HPDE6-E6E7 (cell line): ENCODE data around the gene ZSWIM4.
"Not testable (repeated sequence)": the region's sequence is repeated elsewhere in the genome, so short reads cannot be mapped to it uniquely, and the experiment has no call there.

Experiments
- DNase-seq: peaks from one replicate; pipeline ENCODE4 v3.0.0; 2011; ENCODE audit warnings: missing footprints; ENCODE audit errors: extremely low spot score

ZSWIM4 gene

DNA sequence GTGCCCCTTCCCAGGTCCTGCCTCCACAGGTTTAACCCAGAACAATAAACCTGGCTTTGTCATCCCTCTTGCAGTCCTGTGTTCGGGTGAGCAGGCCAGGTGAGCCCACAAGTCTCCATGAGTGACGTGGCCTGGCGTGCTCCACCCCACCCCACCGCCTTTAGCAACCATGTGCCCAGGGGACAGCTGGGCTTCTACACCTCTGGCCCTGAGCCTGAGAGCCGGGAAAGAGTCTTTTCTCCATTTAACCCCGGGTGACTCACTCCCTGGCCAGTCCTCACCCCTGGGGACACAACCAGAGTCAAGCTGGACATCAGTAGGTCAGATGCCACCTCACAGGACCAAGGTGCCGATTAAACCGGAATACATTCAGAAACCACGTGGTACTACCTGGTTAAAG lies 16.8 kb upstream of the ZSWIM4 start:
- no peak for DNase-seq

- DNase-seq = no peak
Measured at GRCh38 chr19:13778847-13779246, 16.4 kb upstream of the ZSWIM4 start.

GRCh38 chr19:13779794-13780193 lies 15.4 kb upstream of the ZSWIM4 start:
- not testable (repeated sequence) for DNase-seq

DNA sequence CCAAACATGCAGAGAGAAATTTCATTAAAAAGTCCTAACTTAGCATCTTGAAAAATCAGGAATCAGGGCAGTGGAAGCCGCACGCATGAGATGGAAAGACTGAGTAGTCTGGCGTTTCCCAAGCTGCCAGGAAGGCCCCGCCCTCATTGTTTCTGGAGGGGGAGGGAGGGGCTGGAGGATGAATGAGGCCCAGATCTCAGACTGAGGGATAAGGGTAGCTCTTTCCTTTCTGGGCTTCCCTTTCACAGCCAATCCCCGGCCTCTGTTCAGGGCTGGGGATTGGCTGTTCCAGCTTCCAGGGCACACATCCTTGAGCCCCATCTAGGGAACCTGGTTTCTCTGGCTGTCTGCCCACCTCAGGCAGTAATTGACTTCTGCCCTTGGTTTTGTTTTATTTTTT lies 13.7 kb upstream of the ZSWIM4 start:
- DNase-seq = peak; percentile 62

GRCh38 chr19:13782537-13782936 lies 12.7 kb upstream of the ZSWIM4 start:
- no peak for DNase-seq

- no peak for DNase-seq
Measured at GRCh38 chr19:13783565-13784500, 11.4 kb upstream of the ZSWIM4 start.

- DNase-seq = no peak
Measured at GRCh38 chr19:13784731-13785452, 10.4 kb upstream of the ZSWIM4 start.

DNA sequence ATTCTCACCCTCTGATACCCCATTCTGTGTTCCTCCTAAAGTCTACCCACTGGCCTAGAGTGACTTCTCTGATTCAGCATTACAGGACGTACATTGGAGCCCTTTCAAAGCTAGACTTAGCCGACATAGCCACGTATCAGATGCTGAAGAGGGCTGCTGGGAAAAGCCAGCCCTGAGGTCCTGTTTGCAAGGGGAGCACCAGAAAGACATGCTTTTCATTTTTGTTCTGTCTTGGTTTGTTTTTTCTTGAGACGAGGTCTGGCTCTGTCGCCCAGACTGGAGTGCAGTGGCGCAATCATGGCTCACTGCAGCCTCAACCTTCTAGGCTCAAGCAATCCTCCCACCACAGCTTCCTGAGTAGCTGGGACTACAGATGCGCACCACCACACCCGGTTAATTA lies 6.3 kb upstream of the ZSWIM4 start:
- no peak for DNase-seq

DNA sequence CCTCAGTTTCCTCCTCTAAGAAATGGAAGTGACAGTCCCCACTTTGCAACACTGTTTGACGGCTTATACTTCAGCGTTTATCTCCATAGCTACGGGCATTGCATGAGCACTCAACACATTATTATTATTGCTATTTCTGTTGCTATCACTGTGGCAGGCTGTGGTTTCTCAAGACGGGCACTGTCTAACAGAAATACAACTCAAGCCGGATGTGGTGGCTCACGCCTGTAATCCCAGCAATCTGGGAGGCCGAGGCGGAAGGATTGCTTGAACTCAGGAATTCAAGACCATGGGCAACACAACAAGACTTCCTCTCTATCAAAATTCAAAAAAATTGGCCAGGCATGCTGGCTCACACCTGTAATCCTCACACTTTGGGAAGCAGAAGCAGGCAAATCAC lies 4.9 kb upstream of the ZSWIM4 start:
- DNase-seq = no peak

DNA sequence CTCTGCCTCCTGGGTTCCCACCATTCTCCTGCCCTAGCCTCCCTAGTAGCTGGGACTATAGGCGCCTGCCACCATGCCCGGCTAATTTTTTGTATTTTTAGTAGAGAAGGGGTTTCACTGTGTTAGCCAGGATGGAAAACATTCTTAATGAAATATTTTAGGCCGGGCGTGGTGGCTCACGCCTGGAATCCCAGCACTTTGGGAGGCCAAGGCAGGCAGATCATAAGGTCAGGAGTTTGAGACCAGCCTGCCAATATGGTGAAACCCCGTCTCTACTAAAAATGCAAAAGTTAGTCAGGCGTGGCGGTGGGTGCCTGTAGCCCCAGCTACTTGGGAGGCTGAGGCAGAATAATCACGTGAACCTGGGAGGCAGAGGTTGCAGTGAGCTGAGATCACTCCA lies 1.9 kb upstream of the ZSWIM4 start:
- DNase-seq = not testable (repeated sequence)

- no peak for DNase-seq
Measured at GRCh38 chr19:13794398-13794756, 866 bp upstream of the ZSWIM4 start.

DNA sequence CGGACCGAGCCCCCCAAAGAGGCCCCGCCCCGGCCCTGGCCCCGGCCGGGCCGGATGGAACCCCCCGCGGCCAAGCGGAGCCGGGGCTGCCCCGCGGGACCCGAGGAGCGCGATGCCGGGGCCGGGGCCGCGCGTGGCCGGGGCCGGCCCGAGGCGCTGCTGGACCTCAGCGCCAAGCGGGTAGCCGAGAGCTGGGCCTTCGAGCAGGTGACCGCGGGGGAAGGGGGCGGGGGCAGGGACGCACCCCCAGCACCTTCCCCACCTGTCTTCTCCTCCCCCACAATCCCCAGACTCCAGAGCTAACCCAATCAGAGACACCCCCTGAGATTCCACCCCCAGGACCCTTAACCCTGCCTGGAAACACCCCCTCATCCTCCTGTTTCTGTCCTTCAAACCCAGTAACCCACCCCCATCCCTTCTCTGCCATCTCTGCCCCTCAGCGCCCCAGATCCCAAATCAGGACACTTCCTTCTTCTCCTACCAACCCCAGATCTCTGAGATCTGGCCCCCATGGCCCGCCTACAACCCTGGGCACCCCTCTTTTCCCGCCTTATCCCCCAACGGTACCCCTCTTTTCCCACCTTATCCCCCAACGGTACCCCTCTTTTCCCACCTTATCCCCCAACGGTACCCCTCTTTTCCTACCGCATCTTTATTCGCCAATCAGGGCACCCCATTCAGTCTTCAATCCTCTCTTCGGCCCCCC lies 505 bp downstream of the ZSWIM4 start:
- no peak for DNase-seq

DNA sequence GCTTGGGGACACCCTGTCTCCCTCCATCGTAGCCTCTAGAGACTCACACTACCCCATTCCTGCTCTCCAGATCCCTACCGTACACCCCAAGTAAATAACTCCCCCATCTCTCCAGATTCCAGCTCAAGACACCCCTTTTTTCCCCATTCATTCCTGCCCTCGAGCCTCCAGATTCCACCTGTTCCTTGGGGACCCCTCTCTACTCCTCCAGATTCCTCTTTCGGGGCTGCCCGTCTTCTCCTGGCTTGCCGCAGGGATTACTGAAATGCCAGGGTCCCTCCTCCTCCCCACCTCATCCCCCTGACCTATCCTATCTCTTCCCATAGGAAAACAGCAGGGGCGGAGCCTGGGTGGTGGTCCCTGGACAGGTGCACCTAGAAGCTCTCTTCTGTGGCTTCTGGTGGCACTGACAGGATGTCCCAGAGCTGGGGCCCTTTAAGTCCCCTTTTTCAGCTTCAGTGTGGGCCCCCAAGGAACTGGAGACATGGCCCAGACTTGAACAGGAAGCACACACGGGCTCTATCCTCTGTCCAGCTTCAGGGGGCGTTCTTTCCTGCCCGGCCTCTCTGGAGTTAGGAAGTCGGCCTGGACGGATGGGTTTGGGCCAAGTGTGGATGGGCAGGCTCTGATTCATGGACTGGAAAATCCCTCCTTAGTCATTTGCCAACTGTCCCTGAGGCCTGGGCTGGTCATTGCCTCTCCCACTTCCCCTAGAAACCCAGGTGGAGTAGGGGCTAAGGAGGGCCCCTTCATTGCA lies 1.2 kb downstream of the ZSWIM4 start:
- DNase-seq = peak; percentile 77

DNA sequence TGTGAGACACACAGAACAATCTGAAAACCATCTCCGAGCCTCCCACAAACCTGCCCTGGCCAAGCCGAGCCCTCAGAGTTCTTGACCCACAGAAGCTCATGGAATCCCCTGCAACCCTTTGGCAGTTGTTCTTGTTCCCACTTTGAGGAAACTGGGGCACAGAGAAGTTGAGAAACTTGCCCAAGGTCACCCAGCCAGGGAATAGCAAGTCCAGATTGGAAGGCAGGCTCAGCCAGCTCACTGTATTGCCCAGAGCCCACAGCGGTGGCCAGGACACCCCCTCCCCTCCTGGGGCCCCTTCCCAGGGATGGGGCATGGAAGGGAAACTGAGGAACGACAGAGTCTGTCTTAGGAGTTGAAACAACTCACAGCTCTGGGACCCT lies 1.8 kb downstream of the ZSWIM4 start:
- DNase-seq = no peak

- no peak for DNase-seq
Measured at GRCh38 chr19:13797870-13798269, 2.6 kb downstream of the ZSWIM4 start.

DNA sequence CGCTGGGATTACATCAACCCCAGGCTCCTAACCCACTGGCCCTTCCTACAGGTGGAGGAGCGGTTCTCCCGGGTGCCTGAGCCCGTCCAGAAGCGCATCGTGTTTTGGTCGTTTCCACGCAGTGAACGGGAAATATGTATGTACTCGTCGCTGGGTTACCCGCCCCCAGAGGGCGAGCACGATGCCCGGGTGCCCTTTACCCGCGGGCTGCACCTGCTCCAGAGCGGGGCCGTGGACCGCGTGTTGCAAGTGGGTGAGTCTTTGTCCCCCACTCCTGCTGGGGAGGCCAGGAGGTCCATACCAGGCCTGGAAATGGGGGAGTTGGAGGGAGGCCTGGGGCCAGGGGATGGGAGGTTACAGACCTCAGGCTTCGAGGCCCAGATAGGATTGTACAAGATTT lies 4.4 kb downstream of the ZSWIM4 start:
- DNase-seq = no peak

- peak; percentile 54 for DNase-seq
Measured at GRCh38 chr19:13803038-13803437, 7.8 kb downstream of the ZSWIM4 start.

DNA sequence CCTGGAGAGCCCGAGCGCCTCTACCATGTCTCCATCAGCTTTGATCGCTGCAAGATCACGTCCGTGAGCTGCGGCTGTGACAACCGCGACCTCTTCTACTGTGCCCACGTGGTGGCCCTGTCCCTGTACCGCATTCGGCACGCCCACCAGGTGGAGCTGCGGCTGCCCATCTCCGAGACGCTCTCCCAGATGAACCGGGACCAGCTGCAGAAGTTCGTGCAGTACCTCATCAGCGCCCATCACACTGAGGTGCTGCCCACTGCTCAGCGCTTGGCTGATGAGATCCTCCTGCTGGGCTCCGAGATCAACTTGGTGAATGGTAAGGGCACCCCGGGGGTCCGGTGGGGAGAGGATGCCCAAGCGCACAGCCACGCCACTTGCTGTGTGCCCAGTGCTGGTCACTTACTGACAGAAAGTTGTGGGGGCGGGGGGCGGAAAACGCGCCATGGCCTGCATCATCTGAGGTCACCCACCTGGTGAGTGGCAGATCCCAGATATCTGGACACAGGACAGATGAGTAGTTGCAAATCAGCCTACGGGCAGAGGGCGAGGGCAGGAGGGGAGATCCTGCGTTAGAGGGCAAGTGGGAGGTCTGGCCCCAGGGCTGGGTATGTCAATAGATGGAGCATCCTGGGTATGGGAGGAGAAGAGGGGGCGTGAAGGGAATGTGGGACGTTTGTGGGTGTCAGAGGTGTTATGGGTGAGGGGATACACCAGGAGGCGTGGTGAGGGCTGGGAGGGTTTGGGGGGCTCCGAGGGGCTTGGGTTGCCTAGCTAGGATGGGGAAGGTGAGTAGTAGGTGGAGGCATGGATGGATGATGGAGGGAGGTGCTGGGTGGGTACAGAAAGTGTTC lies 9.8 kb downstream of the ZSWIM4 start:
- no peak for DNase-seq

DNA sequence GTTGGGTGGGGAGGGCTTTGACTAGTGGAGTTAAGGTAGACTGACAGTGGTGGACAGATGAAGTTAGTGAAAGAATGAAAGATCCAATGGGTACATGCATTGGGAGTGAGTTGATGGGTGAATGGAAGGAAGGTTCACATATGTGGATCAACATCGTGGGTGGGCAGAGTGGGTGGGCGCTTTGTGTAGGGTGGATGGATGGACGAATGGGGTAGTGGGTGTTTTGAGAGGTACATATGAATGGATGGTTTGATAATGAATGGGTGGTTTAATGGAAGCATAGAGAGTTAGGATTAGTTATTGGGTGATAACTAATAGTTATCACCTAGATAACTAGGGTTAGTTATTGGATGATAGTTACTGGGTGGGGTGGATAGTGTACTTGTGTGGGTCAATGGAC lies 11.5 kb downstream of the ZSWIM4 start:
- no peak for DNase-seq

DNA sequence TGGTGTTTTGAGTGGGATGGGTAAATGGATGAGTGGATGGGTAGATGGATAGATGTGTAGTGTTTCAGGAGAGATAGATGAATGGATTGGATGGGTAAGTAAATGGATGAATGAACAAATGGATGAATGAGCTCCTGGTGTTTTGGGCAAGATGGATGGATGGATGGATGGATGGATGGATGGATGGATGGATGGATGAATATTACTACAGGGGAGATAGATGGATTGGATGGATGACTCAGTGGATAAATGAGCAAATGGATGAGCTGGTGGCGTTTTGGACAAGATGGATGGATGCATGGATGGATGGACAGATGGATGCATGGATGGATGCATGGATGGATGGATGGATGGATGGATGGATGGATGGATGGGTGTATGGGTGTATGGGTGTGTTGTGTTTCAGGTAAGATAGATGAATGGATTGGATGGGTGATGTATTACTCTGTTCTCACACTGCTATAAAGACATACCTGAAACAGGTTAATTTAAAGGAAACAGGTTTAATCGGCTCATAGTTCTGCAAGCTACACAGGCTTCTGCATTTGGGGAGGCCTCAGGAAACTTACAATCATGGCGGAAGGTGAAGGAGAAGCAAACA lies 12.3 kb downstream of the ZSWIM4 start:
- no peak for DNase-seq
